OCI-LY7 (cell line): ENCODE data around the gene ARHGAP31. TPM values are rescaled to one million over a fixed set of nuclear protein-coding genes. Genes with fewer than 3 reads are reported as not detected.

Experiments used
- BruUV-seq: library from RNA; stranded (reverse); fragments of 400-500 nt; replicated peaks from 2 replicates; lab custom pipeline; 2021; lab: Mats Ljungman, UMichigan
- CTCF ChIA-PET: fragments of 300-600 bp; sonication (Branson Sonifier 250); formaldehyde crosslinking; loops from one replicate; lab custom pipeline; 2022; ENCODE audit warnings: antibody characterized with exemption; ENCODE audit not compliant: unreplicated experiment; lab: Charles Lee
- POLR2A ChIA-PET: fragments of 300-600 bp; sonication (Branson Sonifier 250); formaldehyde crosslinking; loops from one replicate; lab custom pipeline; 2022; ENCODE audit warnings: antibody characterized with exemption; lab: Charles Lee
- DNase-seq: peaks from one replicate; pipeline ENCODE4 v3.0.0-alpha.2; 2015; ENCODE audit warnings: low spot score
- H2AFZ ChIP-seq: fragments of 200-600 bp; sonication (generic), shearing (Covaris generic); 2 replicates; pipeline ENCODE4 v1.6.1; 2014; ENCODE audit warnings: mild to moderate bottlenecking, antibody characterized with exemption, low read length, moderate library complexity
- H3K27ac ChIP-seq: fragments of 200-600 bp; sonication (generic); 2 replicates; pipeline ENCODE4 v1.5.1; 2014; ENCODE audit warnings: mixed run types, low read depth, mild to moderate bottlenecking, moderate library complexity, low read length, inconsistent platforms; ENCODE audit not compliant: poor library complexity, severe bottlenecking
- H3K36me3 ChIP-seq: fragments of 200-600 bp; sonication (generic); 2 replicates; pipeline ENCODE4 v1.6.1; 2014; ENCODE audit warnings: mild to moderate bottlenecking, antibody characterized with exemption, low read length, moderate library complexity, mixed read lengths; ENCODE audit not compliant: insufficient read depth
- H3K4me1 ChIP-seq: fragments of 200-600 bp; sonication (generic); 2 replicates; pipeline ENCODE4 v1.5.1; 2014; ENCODE audit warnings: mild to moderate bottlenecking, low read length; ENCODE audit not compliant: insufficient read depth, poor library complexity, severe bottlenecking
- H3K4me2 ChIP-seq: fragments of 200-600 bp; sonication (generic); 2 replicates; pipeline ENCODE4 v1.6.1; 2014; ENCODE audit warnings: mild to moderate bottlenecking, low read length
- H3K4me3 ChIP-seq: fragments of 200-600 bp; sonication (generic); 2 replicates; pipeline ENCODE4 v1.5.1; 2014; ENCODE audit warnings: mild to moderate bottlenecking, low read depth, low read length; ENCODE audit not compliant: poor library complexity, severe bottlenecking
- H3K79me2 ChIP-seq: fragments of 200-600 bp; sonication (generic); 2 replicates; pipeline ENCODE4 v1.6.1; 2016; ENCODE audit warnings: low read depth, mild to moderate bottlenecking, low read length, moderate library complexity, mixed read lengths; ENCODE audit not compliant: insufficient read depth
- H3K9me2 ChIP-seq: fragments of 200-600 bp; sonication (generic); 2 replicates; pipeline ENCODE4 v1.6.1; 2016; ENCODE audit warnings: mild to moderate bottlenecking, low read length, mixed read lengths; ENCODE audit not compliant: insufficient read depth
- H3K9me3 ChIP-seq: fragments of 200-600 bp; sonication (generic); 2 replicates; pipeline ENCODE4 v1.6.1; 2014; ENCODE audit warnings: mild to moderate bottlenecking, mixed run types, low read length, mixed read lengths
- H4K20me1 ChIP-seq: fragments of 200-600 bp; sonication (generic); 2 replicates; pipeline ENCODE4 v1.6.1; 2014; ENCODE audit warnings: mild to moderate bottlenecking, antibody characterized with exemption, low read length, moderate library complexity, mixed read lengths; ENCODE audit not compliant: insufficient read depth
- EZH2phosphoT487 ChIP-seq: fragments of 200-600 bp; sonication (generic); IDR thresholded peaks from 2 replicates; pipeline ENCODE4 v1.6.1; 2018; ENCODE audit warnings: low read depth, borderline replicate concordance, mild to moderate bottlenecking, mixed run types, antibody characterized with exemption, low read length, moderate library complexity, mixed read lengths
- intact Hi-C: fragments of 100-400 bp; cut with micrococcal nuclease; formaldehyde crosslinking; loops from one replicate; pipeline ENCODE4 v1.10.0; 2022; ENCODE audit not compliant: unreplicated experiment
- total RNA-seq, 2 experiments: library from RNA; depleted of rRNA in 1 of 2; stranded (reverse); fragments of >200 nt in 1 of 2; shearing (Covaris generic) in 1 of 2; gene quantifications; 2 replicates each; pipeline ENCODE4 v1.2.3, GENCODE V29; 2014 to 2022
- TF ChIP-seq, protein P1 (sequence below): fragments of 200-600 bp; sonication (generic); conservative IDR thresholded peaks from 2 replicates; pipeline ENCODE4 v1.5.1; 2014; ENCODE audit warnings: mild to moderate bottlenecking, antibody characterized with exemption, low read length, moderate library complexity, mixed read lengths

Gene ARHGAP31
- total RNA-seq, 2 experiments from 2014 or later, result 2.8 to 4.1 TPM

DNA sequence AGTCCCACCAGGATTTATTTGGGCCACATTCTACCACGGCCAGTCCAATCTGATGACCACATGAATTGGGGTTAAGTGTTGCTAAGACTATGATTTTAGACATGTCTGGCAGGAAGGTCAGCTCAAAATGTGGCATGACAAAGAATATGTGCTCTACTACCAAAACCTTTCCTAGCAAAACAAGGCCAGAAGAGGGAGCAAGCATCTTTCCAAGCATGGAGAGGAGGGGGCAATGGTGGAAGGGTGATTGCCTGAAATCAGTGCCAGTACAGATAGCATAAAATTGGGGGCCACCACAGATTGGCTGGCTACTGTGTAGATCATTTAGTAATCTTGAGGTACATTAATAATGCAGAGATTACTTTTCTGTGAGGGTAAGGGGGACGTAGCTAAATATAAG is 126.0 kb downstream of the ARHGAP31 start:
- Histone ChIP-seq H3K36me3 (no peaks in the 10 kb centered on the region), H3K9me2 (no peaks in the 10 kb centered on the region), H3K4me3 (no peak overlapping the region), H3K4me2 (no peak overlapping the region), H3K9me3 (no peaks in the 10 kb centered on the region), H4K20me1 (no peaks in the 10 kb centered on the region), H3K79me2 (no peaks in the 10 kb centered on the region), H3K27ac (no peak overlapping the region), H3K4me1 (no peaks in the 10 kb centered on the region), H2AFZ (no peak overlapping the region)
- no TSS peak for BruUV-seq
- no peak for TF ChIP-seq EZH2phosphoT487
- TF ChIP-seq, protein P1, sequence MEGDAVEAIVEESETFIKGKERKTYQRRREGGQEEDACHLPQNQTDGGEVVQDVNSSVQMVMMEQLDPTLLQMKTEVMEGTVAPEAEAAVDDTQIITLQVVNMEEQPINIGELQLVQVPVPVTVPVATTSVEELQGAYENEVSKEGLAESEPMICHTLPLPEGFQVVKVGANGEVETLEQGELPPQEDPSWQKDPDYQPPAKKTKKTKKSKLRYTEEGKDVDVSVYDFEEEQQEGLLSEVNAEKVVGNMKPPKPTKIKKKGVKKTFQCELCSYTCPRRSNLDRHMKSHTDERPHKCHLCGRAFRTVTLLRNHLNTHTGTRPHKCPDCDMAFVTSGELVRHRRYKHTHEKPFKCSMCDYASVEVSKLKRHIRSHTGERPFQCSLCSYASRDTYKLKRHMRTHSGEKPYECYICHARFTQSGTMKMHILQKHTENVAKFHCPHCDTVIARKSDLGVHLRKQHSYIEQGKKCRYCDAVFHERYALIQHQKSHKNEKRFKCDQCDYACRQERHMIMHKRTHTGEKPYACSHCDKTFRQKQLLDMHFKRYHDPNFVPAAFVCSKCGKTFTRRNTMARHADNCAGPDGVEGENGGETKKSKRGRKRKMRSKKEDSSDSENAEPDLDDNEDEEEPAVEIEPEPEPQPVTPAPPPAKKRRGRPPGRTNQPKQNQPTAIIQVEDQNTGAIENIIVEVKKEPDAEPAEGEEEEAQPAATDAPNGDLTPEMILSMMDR, result peak; percentile 42; the same call in 1 of the 2 replicates
- CTCF ChIA-PET, result no interaction called here
- POLR2A ChIA-PET, result interaction anchor here (0.6 to 0.8 kb wide), 2 partner anchors 19 to 43 kb away, joined by 3 read pairs; no protein-coding TSS in a partner anchor
- no peak for DNase-seq
- intact Hi-C loops, result no loop called here

DNA sequence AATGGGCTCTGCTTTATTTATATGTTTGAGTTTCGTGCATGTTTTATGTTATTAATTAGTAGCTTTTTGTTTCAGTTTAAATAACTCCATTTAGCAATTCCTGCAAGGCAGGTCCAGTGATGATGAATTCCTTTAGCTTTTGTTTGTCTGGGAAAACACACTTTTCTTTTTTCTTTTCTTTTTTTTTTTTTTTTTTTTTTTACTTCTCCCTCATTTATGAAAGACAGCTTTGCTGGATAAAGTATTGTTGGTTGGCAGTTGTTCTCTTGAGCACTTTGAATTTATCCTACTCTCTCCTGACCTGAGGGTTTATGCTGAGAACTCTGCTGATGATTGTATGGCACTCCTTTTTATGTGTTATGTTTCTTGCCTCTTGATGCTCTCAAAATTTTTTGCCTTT is 133.5 kb downstream of the ARHGAP31 start:
- H3K4me2 ChIP-seq, result no peak overlapping the region
- no peak for DNase-seq
- H3K4me3 ChIP-seq, result no peak overlapping the region
- BruUV-seq, result TSS peak; percentile 25
- no peaks in the 10 kb centered on the region for H4K20me1 ChIP-seq
- intact Hi-C loops, result loop anchor here (1.0 kb wide), 1 partner anchor 152 kb away; no protein-coding TSS in a partner anchor
- peaks cover 51% of the 10 kb centered on the region for H3K36me3 ChIP-seq
- ChIA-PET CTCF (no interaction called here), POLR2A (interaction anchor here (0.6 kb wide), 1 partner anchor 8 kb away, joined by 3 read pairs; no protein-coding TSS in a partner anchor)
- TF ChIP-seq, protein P1, result no peak
- TF ChIP-seq EZH2phosphoT487, result no peak
- H2AFZ ChIP-seq, result no peak overlapping the region
- no peak overlapping the region for H3K27ac ChIP-seq
- no peaks in the 10 kb centered on the region for H3K79me2 ChIP-seq
- no peaks in the 10 kb centered on the region for H3K9me2 ChIP-seq
- peaks cover 25% of the 10 kb centered on the region; the same call in 1 of the 2 replicates for H3K9me3 ChIP-seq
- H3K4me1 ChIP-seq, result no peaks in the 10 kb centered on the region

DNA sequence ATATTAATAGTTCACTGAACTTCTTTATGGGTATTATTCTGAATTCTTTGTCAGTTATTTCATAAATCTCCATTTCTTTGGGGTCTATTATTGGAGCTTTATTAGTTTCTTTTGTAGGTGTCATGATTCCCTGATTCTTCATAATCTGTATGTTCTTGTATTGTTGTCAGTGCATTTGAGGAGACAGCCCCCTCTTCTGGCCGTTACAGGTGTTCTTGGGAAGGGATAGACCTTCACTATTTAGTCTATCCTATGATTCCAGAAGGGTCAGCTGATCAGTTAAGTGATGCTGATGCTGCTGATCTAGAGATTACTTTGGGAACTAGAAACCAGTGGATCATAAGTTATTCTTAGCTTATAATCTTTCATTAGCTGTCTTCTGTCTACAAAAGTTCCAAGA is 134.4 kb downstream of the ARHGAP31 start:
- Histone ChIP-seq H2AFZ (no peak overlapping the region), H3K27ac (no peak overlapping the region), H3K79me2 (no peaks in the 10 kb centered on the region), H3K4me3 (no peak overlapping the region), H3K4me2 (no peak overlapping the region), H4K20me1 (no peaks in the 10 kb centered on the region), H3K9me2 (no peaks in the 10 kb centered on the region), H3K9me3 (peaks cover 25% of the 10 kb centered on the region; the same call in 1 of the 2 replicates), H3K4me1 (no peaks in the 10 kb centered on the region), H3K36me3 (peaks cover 60% of the 10 kb centered on the region)
- TF ChIP-seq EZH2phosphoT487, result no peak
- TF ChIP-seq, protein P1, result peak; percentile 69
- CTCF ChIA-PET, result no interaction called here
- DNase-seq, result peak; percentile 26
- no TSS peak for BruUV-seq
- intact Hi-C loops, result loop anchor here (1.0 kb wide), 1 partner anchor 153 kb away; no protein-coding TSS in a partner anchor
- POLR2A ChIA-PET, result interaction anchor here (0.6 kb wide), 1 partner anchor 19 kb away, joined by 3 read pairs; no protein-coding TSS in a partner anchor
